ENCODE data around the gene CDCP2. TPM values are rescaled to one million over a fixed set of nuclear protein-coding genes. Genes with fewer than 3 reads are reported as not detected.
"Not testable (repeated sequence)": the region's sequence is repeated elsewhere in the genome, so short reads cannot be mapped to it uniquely, and the experiment has no call there.

CDCP2 gene
- total RNA-seq, 1 experiment from 2014 or later = not detected

DNA sequence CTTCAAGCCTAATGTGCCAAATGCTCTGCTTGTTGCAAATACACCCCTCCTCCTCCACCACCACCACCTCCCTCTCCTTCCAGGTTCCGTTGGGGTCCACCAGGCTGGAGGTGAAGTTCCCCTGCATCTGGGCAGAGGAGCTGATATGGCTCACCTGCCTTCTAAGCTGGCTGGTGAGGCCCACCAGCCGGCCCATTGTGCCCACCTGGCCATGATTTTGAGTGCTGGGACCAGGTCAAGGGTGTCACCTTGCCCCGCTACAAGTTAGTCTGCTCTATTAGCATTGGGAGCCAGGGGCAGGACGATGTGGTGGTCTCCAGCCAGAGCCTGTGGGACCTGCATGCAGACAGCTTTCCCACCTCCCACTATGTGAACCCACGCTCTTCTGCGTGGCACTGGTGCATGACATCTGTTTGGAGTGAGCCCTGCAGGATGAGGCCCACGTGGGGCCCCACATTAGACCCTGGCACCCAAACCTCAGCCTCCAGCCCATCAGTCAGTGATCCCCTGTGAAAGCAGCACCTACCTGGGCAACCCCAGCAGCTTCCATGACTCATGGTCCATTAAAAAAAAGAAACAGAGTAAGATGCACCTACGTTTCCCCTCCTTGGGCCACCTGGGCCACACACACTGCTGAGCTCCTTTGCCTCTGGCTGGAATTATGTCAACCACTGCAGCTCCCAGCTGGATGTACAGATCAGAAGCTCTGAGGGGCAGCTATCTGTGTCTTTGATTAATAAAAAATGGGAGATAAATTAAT, 15.6 kb upstream of the CDCP2 start:
- DNase-seq (ENCODE audit: low spot score) = no peak

DNA sequence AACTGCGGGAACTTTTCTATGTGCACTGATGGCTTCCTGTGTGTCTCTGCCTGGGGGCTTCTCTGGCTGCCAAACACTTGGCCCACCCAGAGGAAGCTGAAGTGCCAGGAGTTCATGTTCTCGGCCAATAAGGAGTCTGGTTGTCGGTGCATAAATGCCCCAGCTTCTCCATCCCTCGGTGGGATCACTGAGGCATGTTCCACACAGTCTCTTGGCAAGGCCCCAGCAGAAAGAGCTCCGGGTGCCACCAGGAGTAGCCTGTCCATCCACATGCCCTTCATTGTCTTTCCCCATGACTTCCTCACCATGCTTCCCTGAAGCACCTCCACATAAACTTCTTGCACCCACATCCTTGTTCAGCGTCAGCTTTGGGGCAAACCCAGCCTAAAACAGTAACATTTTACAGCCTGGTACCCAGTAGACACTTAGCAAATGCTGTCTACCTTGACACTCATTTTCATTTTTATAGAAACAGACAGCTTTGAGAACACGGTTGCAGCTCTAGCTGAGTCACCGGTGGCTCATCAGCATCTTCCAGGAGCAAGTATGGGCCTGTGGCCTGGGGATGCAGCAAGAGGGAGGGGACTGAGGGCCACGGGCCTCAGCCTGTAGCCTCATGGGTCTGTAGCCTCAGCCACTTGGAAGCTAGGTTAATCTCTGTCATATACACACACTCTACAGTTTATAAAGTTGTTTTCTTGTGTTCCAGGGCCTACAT, 14.8 kb upstream of the CDCP2 start:
- no peak for DNase-seq (ENCODE audit: low spot score)

DNA sequence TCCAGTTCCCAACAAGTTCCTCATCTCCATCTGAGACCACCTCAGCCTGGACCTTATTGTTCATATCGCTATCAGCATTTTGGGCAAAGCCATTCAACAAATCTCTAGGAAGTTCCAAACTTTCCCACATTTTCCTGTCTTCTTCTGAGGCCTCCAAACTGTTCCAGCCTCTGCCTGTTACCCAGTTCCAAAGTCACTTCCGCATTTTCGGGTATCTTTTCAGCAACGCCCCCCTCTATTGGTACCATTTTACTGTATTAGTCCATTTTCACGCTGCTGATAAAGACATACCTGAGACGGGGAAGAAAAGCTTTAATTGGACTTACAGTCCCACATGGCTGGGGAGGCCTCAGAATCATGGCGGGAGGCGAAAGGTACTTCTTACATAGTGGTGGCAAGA, 13.6 kb upstream of the CDCP2 start:
- not testable (repeated sequence) for DNase-seq (ENCODE audit: low spot score)

DNA sequence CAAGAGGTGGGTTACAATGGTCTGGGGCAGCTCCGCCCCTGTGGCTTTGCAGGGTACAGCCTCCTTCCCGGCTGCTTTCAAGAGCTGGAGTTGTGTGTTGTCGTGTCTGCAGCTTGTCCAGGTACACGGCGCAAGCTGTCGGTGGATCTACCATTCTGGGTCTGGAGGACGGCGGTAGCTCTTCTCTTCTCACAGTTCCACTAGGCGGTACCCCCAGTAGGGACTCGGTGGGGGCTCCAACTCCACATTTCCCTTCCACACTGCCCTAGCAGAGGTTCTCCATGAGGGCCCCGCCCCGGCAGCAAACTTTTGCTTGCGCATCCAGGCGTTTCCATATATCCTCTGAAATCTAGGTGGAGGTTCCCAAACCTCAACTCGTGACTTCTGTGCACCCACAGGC, 12.3 kb upstream of the CDCP2 start:
- no peak for DNase-seq (ENCODE audit: low spot score)

DNA sequence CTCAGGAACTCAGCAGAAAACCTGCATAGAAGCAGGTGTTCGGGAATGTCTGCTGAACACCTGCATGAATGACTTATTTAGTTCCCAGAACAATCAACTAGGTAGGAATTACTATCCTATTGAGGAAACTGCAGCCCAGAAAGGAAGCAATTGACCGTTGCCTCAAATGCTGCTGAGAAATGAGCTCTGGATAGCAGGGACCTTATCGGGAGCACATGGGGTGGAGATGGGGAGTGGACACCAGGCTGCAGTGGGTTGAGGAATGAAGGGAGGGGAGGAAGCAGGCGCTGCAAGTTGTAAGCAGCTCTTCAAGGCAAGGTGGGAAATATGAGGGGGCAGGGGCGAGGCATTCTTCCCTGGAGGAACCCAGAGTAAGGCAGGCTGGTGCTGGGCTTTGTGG, 10.8 kb upstream of the CDCP2 start:
- DNase-seq (ENCODE audit: low spot score) = no peak

DNA sequence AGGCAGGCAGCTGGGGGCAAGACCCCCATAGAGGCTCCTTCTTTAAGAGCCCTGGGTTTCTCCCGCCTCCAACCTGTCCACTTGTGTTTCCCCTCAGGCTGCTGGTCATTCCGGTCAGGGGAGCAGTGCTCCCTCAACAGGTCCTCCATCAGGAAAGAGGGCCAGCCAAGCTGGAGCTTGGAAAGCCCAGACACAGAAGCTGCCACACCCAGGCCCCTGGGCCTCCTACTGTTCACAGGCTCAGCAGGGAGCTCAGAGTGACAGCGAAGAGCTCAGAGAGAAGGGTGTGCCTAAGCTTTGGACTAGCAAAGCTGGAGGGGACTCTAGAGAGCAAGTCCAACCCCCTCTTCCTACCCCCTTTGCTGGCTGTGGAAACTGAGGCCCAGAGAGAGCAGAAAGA, 10.3 kb upstream of the CDCP2 start:
- no peak for DNase-seq (ENCODE audit: low spot score)

DNA sequence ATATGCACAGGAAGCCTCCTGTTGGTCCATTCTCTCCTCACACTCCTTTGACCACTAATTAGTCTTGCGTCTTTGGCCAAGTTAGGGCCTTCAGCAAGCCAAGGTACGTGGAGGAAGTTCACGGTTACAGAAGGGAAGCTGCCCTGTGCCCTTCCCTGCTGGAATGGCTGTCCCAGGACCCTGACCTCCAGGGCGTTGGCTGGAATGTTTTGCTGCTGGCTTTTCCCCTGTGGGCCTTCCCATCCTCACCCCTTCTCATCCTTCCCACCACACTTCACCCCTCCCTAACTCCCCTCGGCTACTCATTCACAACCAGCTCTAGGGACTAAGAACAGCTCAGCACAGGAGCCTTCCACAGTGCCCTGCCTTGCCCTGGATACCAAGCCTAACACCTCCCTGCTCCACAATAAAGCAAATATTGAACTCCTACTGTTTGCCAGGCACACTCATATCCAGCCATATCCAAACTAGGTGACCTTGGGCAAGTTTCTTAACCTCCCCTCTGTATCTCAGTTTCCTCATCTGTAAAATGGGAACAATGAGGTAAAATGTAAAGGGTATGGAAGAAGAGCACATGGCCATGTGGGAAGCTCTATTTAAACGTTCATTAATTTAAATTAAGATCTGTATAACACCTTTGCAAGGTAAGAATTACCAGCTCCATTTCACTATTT, 8.8 kb upstream of the CDCP2 start:
- no peak for DNase-seq (ENCODE audit: low spot score)

DNA sequence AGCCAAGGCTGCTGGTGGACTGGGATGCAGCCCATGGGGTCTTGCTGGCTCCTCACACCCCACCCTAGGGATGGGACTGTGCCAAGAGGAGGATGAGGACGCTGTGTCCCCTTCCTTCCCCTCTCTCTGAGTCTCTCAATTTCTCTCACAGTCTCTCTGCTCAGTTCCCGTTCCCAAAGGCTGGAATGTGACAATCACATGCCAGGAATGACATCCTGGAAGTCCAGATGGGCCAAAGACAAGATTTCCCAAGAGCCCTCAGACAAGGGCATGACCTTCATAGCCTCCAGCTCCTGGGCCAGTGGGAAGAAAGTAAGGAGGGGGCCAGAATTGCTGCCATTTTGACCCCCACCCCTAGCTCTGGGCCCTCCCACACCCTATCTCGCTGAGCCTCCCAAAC, 7.6 kb upstream of the CDCP2 start:
- DNase-seq (ENCODE audit: low spot score) = no peak

DNA sequence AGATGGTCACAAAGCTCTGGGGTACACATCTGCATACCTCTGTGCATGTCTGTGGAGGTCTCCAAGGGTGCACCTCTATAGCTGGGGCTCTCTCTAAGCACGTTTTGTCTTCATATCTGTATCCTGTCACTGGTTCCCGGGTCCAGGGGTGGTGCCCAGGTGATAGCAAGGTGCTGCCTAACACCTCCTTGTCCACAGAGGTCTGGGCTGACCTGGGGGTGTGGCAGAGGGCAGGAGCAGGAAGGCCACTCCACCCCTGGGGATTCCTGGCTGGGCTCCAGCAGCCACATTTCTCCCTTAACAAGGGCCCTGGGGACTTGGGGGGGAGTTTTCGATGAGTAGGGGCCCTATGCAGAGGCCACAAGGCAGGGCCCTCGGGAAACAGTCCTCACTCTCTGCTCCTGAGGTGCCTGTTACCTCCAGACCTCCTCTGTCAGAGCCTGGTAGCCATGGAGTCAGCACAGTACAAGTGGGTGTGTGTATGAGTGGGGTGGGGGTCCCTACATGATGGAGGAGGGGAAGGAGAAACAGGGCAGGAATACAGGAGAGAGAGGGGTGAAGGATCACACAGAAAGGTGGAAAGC, 7.0 kb upstream of the CDCP2 start:
- no peak for DNase-seq (ENCODE audit: low spot score)

DNA sequence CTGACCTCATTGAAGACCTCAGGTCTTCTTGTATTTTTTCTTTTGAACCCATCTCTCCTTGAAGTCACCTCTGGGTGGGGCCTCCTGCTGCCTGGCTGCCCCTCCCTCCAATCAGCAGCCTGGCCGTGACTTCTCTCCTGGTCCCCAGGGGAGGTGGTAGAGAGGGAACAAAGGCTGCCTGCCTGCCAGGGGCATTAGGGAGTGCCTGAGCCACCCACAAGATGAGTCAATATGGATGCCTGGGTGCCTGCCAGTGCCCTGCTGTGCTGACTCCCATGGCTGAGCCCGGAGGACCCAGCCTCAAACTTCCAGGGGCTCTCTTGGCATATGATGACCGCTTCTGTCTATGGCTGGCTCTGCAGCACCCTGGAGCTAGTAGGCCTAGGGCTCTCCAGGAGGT, 5.3 kb upstream of the CDCP2 start:
- DNase-seq (ENCODE audit: low spot score) = peak; percentile 56

DNA sequence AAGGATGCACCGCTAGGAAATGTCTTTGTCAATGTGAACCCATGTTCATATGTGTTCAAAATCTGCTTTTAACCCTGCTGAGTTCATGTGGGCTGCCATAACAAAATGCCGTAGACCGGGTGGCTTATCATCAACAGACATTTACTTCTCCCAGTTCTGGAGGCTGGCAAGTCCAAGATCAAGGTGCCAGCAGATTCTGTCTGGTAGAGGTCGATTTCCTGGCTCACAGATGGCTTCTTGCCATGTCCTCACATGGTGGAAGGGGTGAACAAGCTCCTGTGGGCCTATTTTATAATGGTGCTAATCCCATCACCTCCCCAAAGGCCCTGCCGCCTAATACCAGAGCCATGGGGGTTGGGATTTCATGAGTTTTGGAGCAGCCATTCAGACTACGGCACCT, 4.6 kb upstream of the CDCP2 start:
- DNase-seq (ENCODE audit: low spot score) = no peak

DNA sequence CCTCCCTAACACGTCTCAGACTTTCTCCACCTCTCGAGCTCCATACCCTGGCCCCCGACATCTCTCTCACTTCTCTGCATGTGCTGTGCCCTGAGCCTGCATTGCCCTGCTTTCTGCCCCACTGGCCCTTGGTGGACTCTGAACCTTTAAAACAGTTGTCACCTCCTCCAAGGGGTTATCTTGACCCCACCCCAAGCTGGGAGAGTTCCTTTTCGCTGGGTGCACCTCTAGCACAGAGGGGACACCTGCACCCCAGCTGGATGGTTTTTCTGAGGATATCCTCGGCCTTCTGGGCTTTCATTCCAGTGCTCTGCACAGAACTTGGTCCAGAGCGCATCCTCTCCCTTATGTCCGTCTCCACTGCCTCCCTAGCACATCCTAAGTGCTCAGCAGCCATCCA, 4.2 kb upstream of the CDCP2 start:
- DNase-seq (ENCODE audit: low spot score) = no peak

DNA sequence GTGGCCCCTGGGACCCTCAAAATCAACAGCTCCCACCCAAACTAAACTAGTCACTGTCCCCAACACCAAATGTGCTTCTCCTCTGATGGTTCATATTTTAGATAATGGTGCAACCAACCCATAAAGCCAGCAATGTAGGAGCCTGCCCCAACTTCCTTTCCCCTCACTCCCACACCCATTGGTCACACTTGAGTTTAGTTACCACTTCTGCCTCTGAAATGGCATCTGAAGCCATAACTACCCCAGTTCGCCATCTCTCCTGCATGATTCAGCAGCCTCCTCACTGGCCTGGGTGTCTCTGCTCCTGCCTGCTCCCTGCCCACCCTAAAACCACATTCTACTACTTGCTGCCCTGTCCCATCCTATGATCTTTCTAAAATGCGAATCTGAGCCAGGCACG, 3.4 kb upstream of the CDCP2 start:
- DNase-seq (ENCODE audit: low spot score) = no peak

DNA sequence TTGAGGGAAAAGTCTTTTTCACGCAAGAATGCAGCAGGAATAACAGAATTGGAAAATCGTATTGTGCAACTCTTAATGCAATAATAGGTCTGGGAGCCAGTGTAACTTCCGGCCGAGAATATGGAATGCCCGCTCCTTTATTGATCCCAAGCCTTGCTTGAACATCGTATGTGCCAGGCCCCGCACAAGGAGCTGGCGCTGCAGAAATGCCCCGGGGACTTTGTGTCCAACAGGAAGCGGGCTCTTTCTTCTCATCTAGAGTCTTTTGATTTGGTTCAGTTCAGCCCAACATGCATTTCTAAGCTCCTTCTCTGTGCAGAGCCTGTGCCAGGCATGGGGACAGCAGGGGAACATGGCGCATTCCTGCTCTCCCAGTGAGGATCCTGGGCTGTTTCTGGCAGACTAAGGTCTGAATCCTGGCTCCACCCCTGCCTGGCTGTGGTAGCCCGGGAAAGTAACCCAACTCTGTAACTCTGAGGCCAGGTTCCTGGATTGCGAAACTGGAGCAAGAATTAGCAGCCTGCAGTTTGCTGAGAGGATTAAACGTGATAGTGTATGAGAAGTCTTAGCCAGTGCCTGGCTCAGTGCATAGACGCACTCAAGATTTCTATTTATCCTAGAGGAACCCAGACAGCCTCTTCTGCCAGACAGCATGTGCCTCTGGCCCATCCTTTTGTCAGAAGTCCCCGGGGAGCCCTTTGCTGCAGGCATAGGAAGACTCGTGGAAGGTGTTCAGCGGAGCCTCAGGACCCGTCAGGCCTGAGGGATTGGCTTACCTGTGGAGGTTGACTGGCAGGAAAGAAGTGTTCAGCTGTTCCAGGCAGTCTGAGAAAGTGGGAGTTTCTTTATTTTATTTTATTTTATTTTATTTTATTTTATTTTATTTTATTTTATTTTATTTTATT, 987 bp upstream of the CDCP2 start:
- DNase-seq (ENCODE audit: low spot score) = peak; percentile 85

DNA sequence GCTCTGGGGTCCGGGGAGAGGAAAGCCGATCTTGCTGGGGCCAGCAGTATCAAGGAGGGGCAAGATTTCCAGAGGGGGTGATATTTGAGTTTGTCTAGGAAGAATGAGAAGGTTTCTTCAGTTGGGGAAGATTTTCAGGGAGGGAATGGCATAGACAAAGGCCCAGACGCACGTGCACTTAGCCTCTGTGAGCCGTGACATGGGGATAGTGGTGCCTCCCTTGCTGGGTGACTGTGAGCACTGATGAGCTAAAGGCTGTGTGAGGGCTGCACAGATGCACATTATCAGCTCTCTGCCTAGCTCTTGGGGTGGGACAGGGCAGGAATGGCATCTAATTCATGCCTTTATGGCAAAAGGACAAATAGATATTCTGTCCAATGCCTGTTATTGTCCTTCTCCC, 1.8 kb downstream of the CDCP2 start:
- DNase-seq (ENCODE audit: low spot score) = no peak

DNA sequence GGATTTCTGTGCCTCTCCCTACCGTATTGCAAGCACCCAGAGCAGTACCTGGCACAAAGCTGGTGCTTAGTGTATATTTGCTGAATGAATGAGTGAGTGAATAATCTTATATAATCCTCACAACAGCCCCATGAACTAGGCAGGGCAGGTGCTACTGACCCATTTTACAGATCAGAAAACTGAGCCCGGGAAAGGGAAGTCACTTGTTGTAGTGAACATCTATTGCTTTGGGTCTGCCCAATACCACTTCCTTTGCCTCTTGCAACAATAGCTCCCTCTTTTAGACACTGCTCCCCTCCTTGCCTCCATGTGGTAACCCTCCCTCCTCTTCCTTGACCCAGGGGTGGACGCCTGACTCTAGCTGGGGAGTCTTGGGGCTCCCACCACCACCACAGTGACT, 3.1 kb downstream of the CDCP2 start:
- DNase-seq (ENCODE audit: low spot score) = no peak

DNA sequence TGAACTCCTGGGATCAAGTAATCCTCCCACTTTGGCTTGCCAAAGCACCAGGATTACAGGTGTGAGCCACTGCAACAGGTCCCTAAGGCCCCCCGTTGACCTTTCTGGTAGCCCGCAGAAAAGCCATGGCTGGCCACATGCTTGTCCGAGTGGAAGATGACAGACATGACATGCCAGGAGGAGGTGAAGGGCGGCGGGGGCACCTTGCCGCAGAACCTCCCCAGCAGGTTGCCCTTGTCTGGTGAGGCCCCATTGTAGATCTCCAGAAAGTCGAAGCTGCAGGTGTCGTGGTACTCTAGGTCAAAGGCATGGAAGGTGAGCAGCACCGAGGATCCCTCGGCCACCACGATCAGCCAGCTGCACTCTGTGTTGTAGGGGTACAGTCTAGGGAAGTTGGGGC, 8.4 kb downstream of the CDCP2 start:
- no peak for DNase-seq (ENCODE audit: low spot score)

DNA sequence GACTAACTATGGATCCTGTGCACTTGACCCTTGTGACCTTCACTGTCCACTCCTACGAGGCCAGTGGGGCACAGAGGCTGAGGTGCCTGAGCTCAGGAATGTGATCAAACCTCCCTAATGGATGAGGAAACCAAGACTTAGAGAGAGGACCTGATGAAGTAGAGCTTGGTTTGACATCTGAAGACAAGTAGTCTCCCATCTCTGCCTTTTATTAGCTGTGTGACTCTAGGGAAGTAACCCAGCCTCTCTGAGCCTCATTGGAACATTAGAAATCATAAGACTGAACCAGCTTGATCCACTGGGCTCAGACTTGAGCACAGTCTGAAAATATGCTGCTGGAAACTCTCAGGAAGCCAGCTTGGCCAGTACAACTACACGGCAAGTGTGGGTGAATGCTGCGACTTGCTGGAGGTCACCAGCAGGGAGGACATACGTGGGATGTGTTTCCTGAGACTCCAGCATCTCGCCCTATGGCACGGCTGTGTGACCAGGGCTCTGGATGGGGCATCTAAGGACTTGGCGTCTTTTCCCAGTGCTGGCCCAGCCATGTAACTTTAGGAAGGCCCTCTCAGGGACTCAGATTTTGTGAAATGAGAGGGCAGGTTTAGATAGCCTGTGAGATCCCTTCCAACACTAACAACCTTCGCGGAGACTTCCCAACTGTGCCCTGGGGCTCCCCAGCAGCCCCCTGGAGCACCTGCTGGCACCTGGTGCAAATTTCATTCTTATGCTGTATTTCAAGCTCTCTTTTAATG, 10.5 kb downstream of the CDCP2 start:
- no peak for DNase-seq (ENCODE audit: low spot score)

DNA sequence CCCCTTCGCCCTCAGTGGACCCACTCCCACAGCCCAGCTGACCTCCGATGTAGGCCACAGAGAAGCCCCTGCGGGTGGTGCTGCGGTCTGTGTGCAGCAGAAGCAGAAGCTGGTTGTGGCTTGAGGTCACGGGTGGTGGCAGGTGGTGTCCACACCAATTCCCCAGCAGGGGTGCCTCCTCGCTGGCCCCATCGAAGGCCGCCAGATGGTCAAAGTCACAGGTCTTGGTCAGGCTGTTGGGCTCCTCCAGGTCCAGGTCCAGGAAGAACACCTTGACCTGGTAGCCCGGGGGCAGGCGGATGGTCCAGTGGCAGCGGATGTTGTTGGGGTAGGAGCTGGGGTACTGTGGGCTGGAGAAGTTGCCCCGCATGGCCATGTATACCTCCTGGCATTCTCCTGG, 13.1 kb downstream of the CDCP2 start:
- DNase-seq (ENCODE audit: low spot score) = no peak

DNA sequence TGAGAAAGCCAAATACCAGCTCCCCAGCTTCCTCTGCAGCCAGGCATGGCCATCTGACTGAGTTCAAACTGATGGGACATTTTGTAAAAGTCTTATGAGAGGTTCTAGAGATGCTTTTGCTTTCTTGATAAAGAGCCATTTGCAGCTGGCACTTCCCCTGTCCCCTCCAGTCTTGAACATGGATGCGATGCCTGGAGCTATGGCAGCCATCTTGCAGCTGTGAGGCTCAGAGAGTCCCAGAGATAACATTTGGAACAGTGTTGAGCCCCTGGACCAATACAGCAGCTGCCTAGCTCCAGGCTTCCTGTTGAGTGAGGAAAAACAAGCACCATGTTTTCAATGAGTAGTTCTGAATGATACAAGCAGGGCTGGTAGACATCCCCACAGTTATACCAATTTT, 13.8 kb downstream of the CDCP2 start:
- no peak for DNase-seq (ENCODE audit: low spot score)

DNA sequence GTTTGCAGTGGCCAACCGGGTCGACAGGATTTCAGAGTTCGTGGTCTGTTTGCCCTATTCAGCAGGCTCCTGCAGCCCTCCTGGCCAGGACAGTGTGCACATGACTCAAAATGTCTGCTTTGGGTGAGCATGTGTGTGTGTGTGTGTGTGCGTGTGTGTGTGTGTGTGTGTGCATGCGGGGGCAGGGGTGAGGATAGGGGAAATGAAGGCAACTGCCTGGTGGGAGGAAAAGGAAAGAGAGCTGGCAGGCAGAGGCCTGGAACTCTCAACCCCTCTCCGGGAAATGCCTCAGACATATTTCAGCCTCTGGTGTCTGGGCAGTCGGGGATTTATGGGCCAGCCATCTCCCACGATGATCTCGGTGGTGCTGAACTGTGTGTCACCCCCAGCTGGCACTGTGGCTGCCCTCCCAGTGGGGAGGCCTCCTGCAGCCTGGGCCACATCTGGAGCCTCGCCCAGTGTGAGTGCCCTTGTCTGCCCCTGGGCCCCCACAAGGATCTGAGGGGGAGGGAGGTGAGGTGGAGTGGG, 15.2 kb downstream of the CDCP2 start:
- peak; percentile 39 for DNase-seq (ENCODE audit: low spot score)
